HCT116 (cell line): ENCODE data around the gene ATG4C. TPM values are rescaled to one million over a fixed set of nuclear protein-coding genes. Genes with fewer than 3 reads are reported as not detected.
A peak's percentile ranks its signal among the peaks of the same experiment; 100 is the strongest.

Experiments used
- ATAC-seq: fragments of 200-7000 bp; cut with Tn5 transposase; 2 replicates; pipeline ENCODE4 v1.9.1; 2020; ENCODE audit warnings: mild to moderate bottlenecking, moderate library complexity
- Bru-seq: library from RNA; stranded (reverse); fragments of 400-500 nt; gene quantifications from one replicate; lab custom pipeline; 2021; lab: Mats Ljungman, UMichigan
- BruChase-seq, 2 experiments: library from RNA; stranded (reverse); fragments of 400-500 nt; gene quantifications; one replicate each; lab custom pipeline; 2021; lab: Mats Ljungman, UMichigan
- BruUV-seq: library from RNA; stranded (reverse); fragments of 400-500 nt; replicated peaks from 2 replicates; lab custom pipeline; 2021; lab: Mats Ljungman, UMichigan
- CTCF ChIA-PET: fragments of 300-600 bp; sonication (Branson Sonifier 250); formaldehyde crosslinking; loops from one replicate; lab custom pipeline; 2021; ENCODE audit warnings: antibody characterized with exemption; lab: Charles Lee
- POLR2A ChIA-PET: fragments of 300-600, 350-600 bp; sonication (Branson Sonifier 250); formaldehyde crosslinking; loops from one replicate; lab custom pipeline; 2021; ENCODE audit warnings: antibody characterized with exemption; lab: Charles Lee
- RAD21 ChIA-PET, 2 experiments: fragments of 300-600 bp; sonication (Branson Sonifier 250); formaldehyde crosslinking; loops; one replicate each; lab custom pipeline; 2023; ENCODE audit warnings: low total read pairs in 2 of 2; ENCODE audit not compliant: uncharacterized antibody in 2 of 2, unreplicated experiment in 2 of 2, low non-redundant PET in 1 of 2; lab: Charles Lee
- DNase-seq: peaks from one replicate; pipeline ENCODE4 v3.0.0-alpha.2; 2010; ENCODE audit warnings: low read depth, low spot score
- H2AFZ ChIP-seq: fragments of 200-600 bp; shearing (Covaris generic), sonication (generic); 2 replicates; pipeline ENCODE4 v1.6.1; 2017; ENCODE audit warnings: low read depth, mixed run types, mixed read lengths, antibody characterized with exemption, low read length; ENCODE audit not compliant: poor library complexity, severe bottlenecking
- H3K27ac ChIP-seq: 2 replicates; pipeline ENCODE4 v1.5.1; 2012; ENCODE audit warnings: low read depth, low read length
- H3K27me3 ChIP-seq: fragments of 200-600 bp; sonication (generic); 2 replicates; pipeline ENCODE4 v1.6.1; 2016; ENCODE audit warnings: mixed run types, low read length, mixed read lengths; ENCODE audit not compliant: insufficient read depth
- H3K36me3 ChIP-seq, 2 experiments: fragments of 200-500 bp in 1 of 2; fragments of 200-600 bp in 1 of 2; sonication (Bioruptor generic) in 1 of 2; sonication (generic) in 1 of 2; 2 replicates each; pipeline versions ENCODE4 v1.5.1 to v1.6.1; 2014 to 2016; ENCODE audit warnings: low read length in 2 of 2, inconsistent platforms in 1 of 2, mixed read lengths in 1 of 2, mixed run types in 1 of 2; ENCODE audit not compliant: insufficient read depth in 2 of 2, control insufficient read depth in 1 of 2
- H3K4me1 ChIP-seq, 2 experiments: fragments of 200-600 bp in 1 of 2; sonication (generic) in 1 of 2; 2 replicates each; pipeline versions ENCODE4 v1.5.1 to v1.6.1; 2012 to 2017; ENCODE audit warnings: low read length in 2 of 2, inconsistent platforms in 1 of 2, mild to moderate bottlenecking in 1 of 2, mixed read lengths in 1 of 2, mixed run types in 1 of 2, moderate library complexity in 1 of 2; ENCODE audit not compliant: insufficient read depth in 2 of 2, control insufficient read depth in 1 of 2
- H3K4me2 ChIP-seq: fragments of 200-600 bp; sonication (generic); 2 replicates; pipeline ENCODE4 v1.6.1; 2017; ENCODE audit warnings: mixed run types, low read length, mixed read lengths
- H3K4me3 ChIP-seq, 2 experiments: fragments of 200-600 bp in 1 of 2; sonication (generic) in 1 of 2; replicated peaks in 1 of 2; 2 replicates each; pipeline ENCODE4 v1.5.1; 2011 to 2016; ENCODE audit warnings: low read length in 2 of 2, control low read depth in 1 of 2, low read depth in 1 of 2, mild to moderate bottlenecking in 1 of 2, mixed read lengths in 1 of 2, mixed run types in 1 of 2
- H3K79me2 ChIP-seq: fragments of 200-600 bp; sonication (generic); 2 replicates; pipeline ENCODE4 v1.6.1; 2017; ENCODE audit warnings: mild to moderate bottlenecking, mixed run types, low read length, moderate library complexity, mixed read lengths; ENCODE audit not compliant: insufficient read depth
- H3K9ac ChIP-seq: fragments of 200-600 bp; sonication (generic); 2 replicates; pipeline ENCODE4 v1.6.1; 2016; ENCODE audit warnings: low read length, mixed read lengths
- H3K9me2 ChIP-seq: fragments of 200-600 bp; sonication (generic), shearing (Covaris generic); 2 replicates; pipeline ENCODE4 v1.6.1; 2017; ENCODE audit warnings: mixed run types, mild to moderate bottlenecking, moderate library complexity; ENCODE audit not compliant: insufficient read depth
- H3K9me3 ChIP-seq, 2 experiments: fragments of 200-500 bp in 1 of 2; fragments of 200-600 bp in 1 of 2; sonication (Bioruptor generic) in 1 of 2; sonication (generic) in 1 of 2; 2 replicates each; pipeline ENCODE4 v1.6.1; 2014 to 2017; ENCODE audit warnings: low read length in 2 of 2, mixed read lengths in 2 of 2, inconsistent platforms in 1 of 2, low read depth in 1 of 2, mild to moderate bottlenecking in 1 of 2, mixed run types in 1 of 2, moderate library complexity in 1 of 2; ENCODE audit not compliant: control insufficient read depth in 1 of 2, insufficient read depth in 1 of 2
- H4K20me1 ChIP-seq: fragments of 200-600 bp; sonication (generic), shearing (Covaris generic); 2 replicates; pipeline ENCODE4 v1.6.1; 2017; ENCODE audit warnings: mixed run types, mild to moderate bottlenecking, moderate library complexity; ENCODE audit not compliant: insufficient read depth
- CBX3 ChIP-seq: IDR thresholded peaks from 2 replicates; pipeline ENCODE4 v1.6.1; 2012; ENCODE audit warnings: low read depth
- CTCF ChIP-seq, 3 experiments: fragments of 200-600 bp in 1 of 3; sonication (generic) in 1 of 3; IDR thresholded peaks in 2 of 3; conservative IDR thresholded peaks in 1 of 3; 2 replicates each; pipeline ENCODE4 v1.5.1; 2012 to 2017; ENCODE audit warnings: low read depth in 2 of 3, low read length in 2 of 3, antibody characterized with exemption in 1 of 3, borderline replicate concordance in 1 of 3, control low read depth in 1 of 3, mild to moderate bottlenecking in 1 of 3, mixed read lengths in 1 of 3, mixed run types in 1 of 3, moderate library complexity in 1 of 3; ENCODE audit not compliant: insufficient read depth in 1 of 3
- EGR1 ChIP-seq: IDR thresholded peaks from 2 replicates; pipeline ENCODE4 v1.6.1; 2012; ENCODE audit warnings: low read depth
- ELF1 ChIP-seq: IDR thresholded peaks from 2 replicates; pipeline ENCODE4 v1.6.1; 2012; ENCODE audit warnings: low read depth, borderline replicate concordance
- EZH2phosphoT487 ChIP-seq: fragments of 200-600 bp; IDR thresholded peaks from 2 replicates; pipeline ENCODE4 v1.6.1; 2018; ENCODE audit warnings: antibody characterized with exemption, borderline replicate concordance
- MAX ChIP-seq: IDR thresholded peaks from 2 replicates; pipeline ENCODE4 v1.6.1; 2012
- POLR2A ChIP-seq: IDR thresholded peaks from 2 replicates; pipeline ENCODE4 v1.7.0; 2011; ENCODE audit warnings: borderline replicate concordance; ENCODE audit not compliant: insufficient read depth, insufficient read length; ENCODE audit errors: extremely low read depth
- POLR2AphosphoS5 ChIP-seq: IDR thresholded peaks from 2 replicates; pipeline ENCODE4 v1.6.1; 2011; ENCODE audit warnings: mild to moderate bottlenecking, low read depth, low read length, moderate library complexity
- RAD21 ChIP-seq: IDR thresholded peaks from 2 replicates; pipeline ENCODE4 v1.6.1; 2012; ENCODE audit warnings: low read depth, mild to moderate bottlenecking
- SIN3A ChIP-seq: IDR thresholded peaks from 2 replicates; pipeline ENCODE4 v1.6.1; 2012; ENCODE audit warnings: low read depth
- SP1 ChIP-seq: IDR thresholded peaks from 2 replicates; pipeline ENCODE4 v1.6.1; 2012; ENCODE audit warnings: low read depth
- SRF ChIP-seq: IDR thresholded peaks from 2 replicates; pipeline ENCODE4 v1.6.1; 2012; ENCODE audit warnings: low read depth
- TCF7L2 ChIP-seq: IDR thresholded peaks from 2 replicates; pipeline ENCODE4 v1.7.0; 2011; ENCODE audit warnings: borderline replicate concordance, inconsistent platforms; ENCODE audit not compliant: insufficient read depth, insufficient read length; ENCODE audit errors: extremely low read depth
- YY1 ChIP-seq: IDR thresholded peaks from 2 replicates; pipeline ENCODE4 v1.6.1; 2011; ENCODE audit warnings: low read length, low read depth, moderate library complexity, mild to moderate bottlenecking; ENCODE audit not compliant: insufficient replicate concordance; ENCODE audit errors: extremely low read depth
- ZBTB33 ChIP-seq: IDR thresholded peaks from 2 replicates; pipeline ENCODE4 v1.6.1; 2011; ENCODE audit warnings: mild to moderate bottlenecking, low read length, moderate library complexity; ENCODE audit not compliant: insufficient replicate concordance; ENCODE audit errors: extremely low read depth
- ZFX ChIP-seq: fragments of 450-650 bp; IDR thresholded peaks from 2 replicates; pipeline ENCODE4 v1.6.1; 2017
- intact Hi-C: fragments of 100-400 bp; cut with micrococcal nuclease; formaldehyde crosslinking; loops from 2 replicates; pipeline ENCODE4 v1.10.0; 2022
- long read RNA-seq: library from polyadenylated mRNA; unstranded; transcript quantifications from one replicate; pipeline ENCODE4 v2.0.0, GENCODE V29; 2021; ENCODE audit not compliant: unreplicated experiment
- polyA plus RNA-seq: library from polyadenylated mRNA; unstranded; fragments of >200 nt; gene quantifications from 2 replicates; pipeline ENCODE4 v1.2.1, GENCODE V29; 2012; ENCODE audit warnings: missing spikeins
- total RNA-seq: library from RNA; stranded (reverse); gene quantifications from one replicate; pipeline ENCODE4 v1.2.1, GENCODE V29; 2021; ENCODE audit not compliant: unreplicated experiment

ATG4C gene
- total RNA-seq (11.8 TPM), Bru-seq, nascent RNA (percentile 58 among the genes with signal in this experiment), BruChase-seq, experiment 1, labeled RNA remaining after a 6-hour chase (percentile 49 among the genes with signal in this experiment), BruChase-seq, experiment 2, labeled RNA remaining after a 2-hour chase (percentile 59 among the genes with signal in this experiment)
- 2.5 and 3.5 TPM in 2 replicates for polyA plus RNA-seq
- long read RNA-seq, transcript ATG4C-203 (11 exons, 2,890 nt) = minor isoform, 10 of 44 reads
- long read RNA-seq, transcript ATG4C-201 (11 exons, 2,938 nt) = major isoform, 20 of 44 reads
- long read RNA-seq, partial matches to known transcripts = 4 of 44 reads
- long read RNA-seq, other reads (novel, unspliced or antisense) = 10 of 44 reads

- H3K79me2 ChIP-seq = peaks cover 8% of the 10 kb centered on the region
- peaks cover 0 to 11% of the 10 kb centered on the region in 2 experiments; a peak in 2 of 4 replicates for H3K4me1 ChIP-seq
- peak; percentile 96 for DNase-seq
- POLR2A ChIA-PET = no interaction called here
- peak within 1 kb of the TSS; percentile 75 for H3K9ac ChIP-seq
- RAD21 ChIA-PET = no interaction called here
- TF ChIP-seq CBX3 (peak; percentile 92), TCF7L2 (peak; percentile 12), MAX (peak; percentile 73), SP1 (peak; percentile 82), ZFX (peak; percentile 92), EZH2phosphoT487 (no peak), ELF1 (peak; percentile 100), ZBTB33 (peak; percentile 83), RAD21 (no peak), POLR2A (peak; percentile 89), CTCF (IDR thresholded peaks at IDR 0.05 in 2 of 3, conservative IDR thresholded peaks at IDR 0.05 in 1 of 3; ENCODE audit: borderline replicate concordance in 1 of 3, insufficient read depth in 1 of 3, low read depth in 2 of 3, low read length in 2 of 3) (no peak), SIN3A (peak; percentile 51; the same call in 1 of the 2 replicates), EGR1 (peak; percentile 83), YY1 (peak; percentile 28), POLR2AphosphoS5 (peak; percentile 96), SRF (no peak)
- H3K27ac ChIP-seq = peak within 1 kb of the TSS; percentile 69
- ATAC-seq = peak; percentile 96
- H3K4me2 ChIP-seq = peak within 1 kb of the TSS; percentile 90
- H3K9me3 ChIP-seq = no peaks in the 10 kb centered on the region
- no peaks in the 10 kb centered on the region for H3K27me3 ChIP-seq
- H3K4me3 ChIP-seq = peak within 1 kb of the TSS; percentile 82 to 87
- H3K9me2 ChIP-seq = no peaks in the 10 kb centered on the region
- no peaks in the 10 kb centered on the region for H4K20me1 ChIP-seq
- peak within 1 kb of the TSS; percentile 68 for H2AFZ ChIP-seq
- BruUV-seq = TSS peak; percentile 84
- H3K36me3 ChIP-seq = no peaks in the 10 kb centered on the region
- intact Hi-C loops = no loop called here
- CTCF ChIA-PET = no interaction called here
Measured at GRCh38 chr1:62783736-62784508, at the start of gene ATG4C. Gene ATG4C, plus strand, starts transcription at chr1:62784132. Its CDS starts 19,655 bp downstream, at chr1:62803787.
